Retinal pigment epithelial cell (primary cell): ENCODE measurements around the gene VEGFA.

Source experiments
- DNase-seq: peaks from one replicate; pipeline ENCODE4 v3.0.0-alpha.2; 2010; ENCODE audit warnings: low read depth
- H3K4me3 ChIP-seq: 2 replicates; pipeline ENCODE4 v1.5.1; 2011; ENCODE audit warnings: mild to moderate bottlenecking, low read length, control low read depth, moderate library complexity
- TF ChIP-seq, protein P1 (sequence below): conservative IDR thresholded peaks from 2 replicates; pipeline ENCODE4 v1.5.1; 2011; ENCODE audit warnings: low read depth, low read length, control low read depth, inconsistent platforms

VEGFA gene

DNA sequence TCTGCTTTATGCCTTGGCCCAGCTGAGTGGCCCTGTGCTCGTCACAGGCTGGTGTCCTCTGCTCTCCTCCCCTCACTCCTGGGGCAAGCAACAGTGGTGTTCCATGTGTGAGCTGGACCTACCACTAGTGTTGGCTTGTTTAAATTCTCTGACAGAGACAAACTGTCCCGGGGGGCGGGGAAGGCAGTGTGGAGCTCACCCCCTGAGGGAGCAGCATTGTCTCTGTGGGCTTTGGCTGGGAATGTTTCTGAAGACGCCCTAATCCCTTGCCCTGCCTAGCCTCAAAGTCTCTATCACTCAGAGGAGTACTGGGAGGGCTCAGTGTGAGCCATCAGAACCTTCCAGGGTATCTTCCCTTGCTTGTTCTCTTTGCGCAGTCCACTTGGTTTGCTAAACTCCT is 5.2 kb upstream of the VEGFA start:
- TF ChIP-seq, protein P1, sequence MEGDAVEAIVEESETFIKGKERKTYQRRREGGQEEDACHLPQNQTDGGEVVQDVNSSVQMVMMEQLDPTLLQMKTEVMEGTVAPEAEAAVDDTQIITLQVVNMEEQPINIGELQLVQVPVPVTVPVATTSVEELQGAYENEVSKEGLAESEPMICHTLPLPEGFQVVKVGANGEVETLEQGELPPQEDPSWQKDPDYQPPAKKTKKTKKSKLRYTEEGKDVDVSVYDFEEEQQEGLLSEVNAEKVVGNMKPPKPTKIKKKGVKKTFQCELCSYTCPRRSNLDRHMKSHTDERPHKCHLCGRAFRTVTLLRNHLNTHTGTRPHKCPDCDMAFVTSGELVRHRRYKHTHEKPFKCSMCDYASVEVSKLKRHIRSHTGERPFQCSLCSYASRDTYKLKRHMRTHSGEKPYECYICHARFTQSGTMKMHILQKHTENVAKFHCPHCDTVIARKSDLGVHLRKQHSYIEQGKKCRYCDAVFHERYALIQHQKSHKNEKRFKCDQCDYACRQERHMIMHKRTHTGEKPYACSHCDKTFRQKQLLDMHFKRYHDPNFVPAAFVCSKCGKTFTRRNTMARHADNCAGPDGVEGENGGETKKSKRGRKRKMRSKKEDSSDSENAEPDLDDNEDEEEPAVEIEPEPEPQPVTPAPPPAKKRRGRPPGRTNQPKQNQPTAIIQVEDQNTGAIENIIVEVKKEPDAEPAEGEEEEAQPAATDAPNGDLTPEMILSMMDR: no peak
- DNase-seq: no peak
- H3K4me3 ChIP-seq: no peak overlapping the region

DNA sequence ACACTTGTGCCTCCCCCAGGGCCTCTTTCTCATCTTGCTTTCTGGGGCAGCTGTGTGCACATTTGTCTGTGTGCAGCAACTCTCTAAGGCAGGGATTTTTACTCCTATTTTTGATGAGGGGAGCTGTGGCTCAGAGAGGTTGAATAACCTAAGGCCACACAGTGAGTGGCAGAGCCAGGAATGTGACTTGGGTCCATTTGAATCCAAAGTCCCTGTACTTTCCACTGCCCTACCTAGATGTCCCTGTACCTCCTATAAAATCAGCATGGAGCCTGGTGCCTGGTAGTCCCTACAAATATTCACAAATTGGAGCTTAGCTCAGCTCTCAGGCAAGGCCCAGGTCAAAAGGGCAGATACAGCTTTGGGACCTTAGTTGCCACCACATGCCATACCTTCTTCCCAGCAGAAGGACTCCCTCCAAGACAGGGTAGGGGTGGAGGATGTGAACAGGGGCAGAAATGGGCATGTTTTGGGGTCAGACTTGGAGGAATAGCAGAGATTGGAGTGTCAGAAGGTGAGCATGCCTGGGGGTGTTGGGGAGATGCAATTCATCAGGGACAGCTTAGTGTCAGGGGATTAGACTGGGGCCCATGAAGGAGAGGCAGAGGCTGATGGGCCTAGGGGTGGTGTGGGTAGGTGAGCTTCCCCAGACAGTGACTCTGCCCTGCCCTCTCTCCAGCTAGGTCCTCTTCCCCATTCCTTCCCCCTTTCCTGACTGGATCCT is 4.1 kb upstream of the VEGFA start:
- H3K4me3 ChIP-seq: no peak overlapping the region
- no peak for DNase-seq
- TF ChIP-seq, protein P1: no peak

DNA sequence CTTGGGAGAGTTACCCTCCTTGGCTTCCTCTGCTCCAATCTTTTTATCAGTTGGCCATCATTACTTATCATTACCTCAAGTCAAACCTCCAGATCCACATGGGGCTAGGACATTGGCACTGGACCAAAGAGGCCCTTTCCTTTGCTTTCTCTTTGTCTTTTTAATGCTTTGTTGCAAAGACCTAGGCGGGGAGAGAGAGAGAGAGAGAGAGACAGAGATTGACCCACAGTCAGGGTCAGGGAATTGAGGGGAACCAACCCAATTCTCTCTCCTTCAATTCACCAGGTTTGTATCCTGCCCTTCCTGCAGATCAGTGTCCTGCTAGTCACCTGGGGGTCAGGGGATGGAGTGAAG is 3.5 kb upstream of the VEGFA start:
- TF ChIP-seq, protein P1: no peak
- no peak overlapping the region for H3K4me3 ChIP-seq
- DNase-seq: no peak

DNA sequence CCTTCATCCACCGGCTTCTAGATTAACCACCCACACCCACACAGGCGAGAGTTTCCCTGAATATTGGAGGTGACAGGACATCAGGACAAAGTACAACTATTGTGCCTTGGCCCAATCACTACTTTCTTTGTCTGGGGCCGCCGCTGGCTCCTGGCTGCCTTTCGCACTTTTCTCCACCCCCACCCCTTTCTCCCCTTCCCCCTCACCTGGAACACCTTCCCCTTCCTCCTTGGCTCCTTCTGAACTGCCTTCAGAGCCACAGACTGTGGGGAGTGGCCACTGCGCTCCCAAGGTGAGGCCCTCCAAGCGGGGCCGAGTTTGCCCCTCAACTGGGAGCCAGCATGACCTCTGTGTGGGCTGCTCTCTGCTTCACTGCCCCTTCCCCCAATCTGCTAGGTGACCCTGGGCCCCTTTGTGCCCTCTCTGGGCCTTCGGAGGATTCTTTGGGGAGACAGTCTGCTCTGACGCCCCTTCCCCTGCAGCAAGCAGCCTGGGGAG is 3.0 kb upstream of the VEGFA start:
- DNase-seq: no peak
- H3K4me3 ChIP-seq: no peak overlapping the region
- TF ChIP-seq, protein P1: no peak

DNA sequence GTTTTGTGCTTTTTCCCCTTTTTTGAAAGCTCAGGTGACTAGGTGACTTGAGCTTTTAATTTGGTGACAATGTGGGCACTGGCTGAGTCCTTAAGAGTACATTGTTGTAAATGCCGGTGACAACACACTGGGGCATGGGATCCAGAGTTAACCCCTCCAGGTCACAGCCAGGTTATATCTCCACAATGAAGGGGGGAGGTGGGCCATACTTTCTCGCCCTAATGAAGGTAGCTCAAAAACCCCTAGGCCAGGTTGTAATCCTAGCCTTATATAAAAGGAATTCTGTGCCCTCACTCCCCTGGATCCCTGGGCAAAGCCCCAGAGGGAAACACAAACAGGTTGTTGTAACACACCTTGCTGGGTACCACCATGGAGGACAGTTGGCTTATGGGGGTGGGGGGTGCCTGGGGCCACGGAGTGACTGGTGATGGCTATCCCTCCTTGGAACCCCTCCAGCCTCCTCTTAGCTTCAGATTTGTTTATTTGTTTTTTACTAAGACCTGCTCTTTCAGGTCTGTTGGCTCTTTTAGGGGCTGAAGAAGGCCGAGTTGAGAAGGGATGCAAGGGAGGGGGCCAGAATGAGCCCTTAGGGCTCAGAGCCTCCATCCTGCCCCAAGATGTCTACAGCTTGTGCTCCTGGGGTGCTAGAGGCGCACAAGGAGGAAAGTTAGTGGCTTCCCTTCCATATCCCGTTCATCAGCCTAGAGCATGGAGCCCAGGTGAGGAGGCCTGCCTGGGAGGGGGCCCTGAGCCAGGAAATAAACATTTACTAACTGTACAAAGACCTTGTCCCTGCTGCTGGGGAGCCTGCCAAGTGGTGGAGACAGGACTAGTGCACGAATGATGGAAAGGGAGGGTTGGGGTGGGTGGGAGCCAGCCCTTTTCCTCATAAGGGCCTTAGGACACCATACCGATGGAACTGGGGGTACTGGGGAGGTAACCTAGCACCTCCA is 2.2 kb upstream of the VEGFA start:
- no peak for DNase-seq
- no peak overlapping the region for H3K4me3 ChIP-seq
- TF ChIP-seq, protein P1: no peak

DNA sequence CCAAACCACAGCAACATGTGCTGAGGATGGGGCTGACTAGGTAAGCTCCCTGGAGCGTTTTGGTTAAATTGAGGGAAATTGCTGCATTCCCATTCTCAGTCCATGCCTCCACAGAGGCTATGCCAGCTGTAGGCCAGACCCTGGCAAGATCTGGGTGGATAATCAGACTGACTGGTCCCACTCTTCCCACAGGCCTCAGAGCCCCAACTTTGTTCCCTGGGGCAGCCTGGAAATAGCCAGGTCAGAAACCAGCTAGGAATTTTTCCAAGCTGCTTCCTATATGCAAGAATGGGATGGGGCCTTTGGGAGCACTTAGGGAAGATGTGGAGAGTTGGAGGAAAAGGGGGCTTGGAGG is 1.5 kb upstream of the VEGFA start:
- TF ChIP-seq, protein P1: no peak
- DNase-seq: no peak
- no peak overlapping the region for H3K4me3 ChIP-seq
